Measurements from ENCODE around the gene TXNIP.

DNA sequence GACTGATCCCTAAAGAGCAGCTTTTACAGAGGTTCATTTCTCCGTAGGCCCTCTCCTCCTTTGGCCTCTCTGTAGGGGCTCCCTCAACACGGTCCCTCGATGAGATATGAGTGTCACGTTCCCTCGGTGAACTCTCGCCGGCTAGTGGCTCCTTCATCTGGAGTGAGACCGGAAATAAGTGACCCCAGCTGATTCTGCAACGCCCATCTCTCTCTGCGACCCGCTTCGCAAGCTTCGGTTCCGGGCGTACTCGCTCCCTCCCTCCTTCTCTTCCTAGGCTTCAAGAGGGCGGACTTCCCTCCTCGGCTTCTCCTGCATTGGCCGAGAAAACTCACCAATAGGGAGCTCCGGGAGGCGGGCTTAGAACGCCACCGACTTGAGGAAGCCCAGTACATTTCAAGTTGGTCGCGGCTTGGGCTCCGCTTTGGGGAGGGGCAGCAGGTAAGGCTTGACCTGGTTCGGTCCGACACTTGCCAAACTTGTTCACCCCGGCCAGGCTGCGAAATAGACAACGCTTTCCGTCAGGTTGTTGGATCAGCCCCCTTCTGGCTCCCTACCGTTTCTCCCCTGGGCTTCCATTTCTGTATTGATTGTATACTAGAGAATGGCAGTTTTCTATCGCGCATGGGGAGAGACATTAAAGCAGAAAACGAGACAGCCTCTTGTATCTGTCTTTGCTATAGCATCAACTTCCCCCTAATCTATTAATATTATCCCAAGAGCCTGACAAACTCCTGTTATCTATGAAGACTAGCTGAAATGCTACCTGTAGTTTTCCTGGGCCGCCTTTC lies 31.9 kb downstream of the TXNIP start, which contains the start of the genes ANKRD34A and POLR3GL:
- TF ChIP-seq POLR2AphosphoS5 (IDR thresholded peaks at IDR 0.05; ENCODE audit: insufficient read depth in 1 of 2, low read depth in 1 of 2) (peak; percentile 99), POLR2A (IDR thresholded peaks at IDR 0.05) (peak; percentile 91 to 97)
- TF ChIP-seq, protein P1, sequence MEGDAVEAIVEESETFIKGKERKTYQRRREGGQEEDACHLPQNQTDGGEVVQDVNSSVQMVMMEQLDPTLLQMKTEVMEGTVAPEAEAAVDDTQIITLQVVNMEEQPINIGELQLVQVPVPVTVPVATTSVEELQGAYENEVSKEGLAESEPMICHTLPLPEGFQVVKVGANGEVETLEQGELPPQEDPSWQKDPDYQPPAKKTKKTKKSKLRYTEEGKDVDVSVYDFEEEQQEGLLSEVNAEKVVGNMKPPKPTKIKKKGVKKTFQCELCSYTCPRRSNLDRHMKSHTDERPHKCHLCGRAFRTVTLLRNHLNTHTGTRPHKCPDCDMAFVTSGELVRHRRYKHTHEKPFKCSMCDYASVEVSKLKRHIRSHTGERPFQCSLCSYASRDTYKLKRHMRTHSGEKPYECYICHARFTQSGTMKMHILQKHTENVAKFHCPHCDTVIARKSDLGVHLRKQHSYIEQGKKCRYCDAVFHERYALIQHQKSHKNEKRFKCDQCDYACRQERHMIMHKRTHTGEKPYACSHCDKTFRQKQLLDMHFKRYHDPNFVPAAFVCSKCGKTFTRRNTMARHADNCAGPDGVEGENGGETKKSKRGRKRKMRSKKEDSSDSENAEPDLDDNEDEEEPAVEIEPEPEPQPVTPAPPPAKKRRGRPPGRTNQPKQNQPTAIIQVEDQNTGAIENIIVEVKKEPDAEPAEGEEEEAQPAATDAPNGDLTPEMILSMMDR (IDR thresholded peaks at IDR 0.05): no peak

All from vagina (tissue), 2 donors.